GM18498 (cell line): ENCODE results near the gene DNAJC30.

ENCODE experiments used
- ATAC-seq: cut with Tn5 transposase; IDR thresholded peaks from one replicate; pipeline ENCODE4 v1.9.1; 2021; ENCODE audit warnings: mild to moderate bottlenecking, moderate library complexity; ENCODE audit not compliant: unreplicated experiment

DNAJC30 gene

GRCh38 chr7:73650524-73650923 lies 32.7 kb downstream of the DNAJC30 start:
- ATAC-seq: no peak

GRCh38 chr7:73649576-73649975 lies 33.7 kb downstream of the DNAJC30 start:
- no peak for ATAC-seq

GRCh38 chr7:73648593-73649332 lies 34.5 kb downstream of the DNAJC30 start:
- no peak for ATAC-seq

- ATAC-seq: no peak
These were observed 35.3 kb downstream of the DNAJC30 start for GRCh38 chr7:73647725-73648592.

GRCh38 chr7:73646785-73647724 lies 36.2 kb downstream of the DNAJC30 start:
- ATAC-seq: no peak

- ATAC-seq: no peak
These were observed 37.5 kb downstream of the DNAJC30 start for GRCh38 chr7:73645643-73646174.

- ATAC-seq: no peak
These were observed 38.5 kb downstream of the DNAJC30 start for GRCh38 chr7:73644688-73645286.

- ATAC-seq: no peak
These were observed 40.4 kb downstream of the DNAJC30 start for GRCh38 chr7:73642834-73643233.

- ATAC-seq: no peak
These were observed 44.3 kb downstream of the DNAJC30 start for GRCh38 chr7:73638911-73639310.

GRCh38 chr7:73635428-73636200 lies 47.6 kb downstream of the DNAJC30 start:
- no peak for ATAC-seq

GRCh38 chr7:73633844-73634243 lies 49.4 kb downstream of the DNAJC30 start:
- ATAC-seq: no peak

- ATAC-seq: no peak
These were observed 49.9 kb downstream of the DNAJC30 start for GRCh38 chr7:73633323-73633722.

GRCh38 chr7:73631558-73631957 lies 51.7 kb downstream of the DNAJC30 start:
- no peak for ATAC-seq
